ENCODE results near the gene MLLT3.

Gene MLLT3

DNA sequence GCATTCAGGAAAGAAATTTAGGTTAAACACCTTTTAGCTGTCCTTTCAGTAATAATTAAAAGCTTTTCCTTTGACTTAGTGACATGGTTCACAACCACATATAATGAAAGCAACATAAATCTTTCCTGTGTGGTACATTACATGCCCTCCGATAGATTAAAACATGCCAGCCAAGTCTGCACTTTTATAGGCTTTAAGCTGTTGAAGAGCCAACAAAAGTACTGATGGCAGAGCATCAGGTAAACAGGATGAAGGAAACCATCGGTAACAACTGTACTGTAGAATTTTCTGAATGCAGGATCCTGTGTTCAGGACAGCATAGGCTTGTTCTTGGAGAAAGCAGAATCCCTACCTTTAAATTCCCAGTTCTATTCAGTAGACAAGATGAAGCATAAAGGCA, 226.6 kb downstream of the MLLT3 start:
- FAIRE-seq (no peak), DNase-seq (ENCODE audit: insufficient read length, low spot score) (no peak)

DNA sequence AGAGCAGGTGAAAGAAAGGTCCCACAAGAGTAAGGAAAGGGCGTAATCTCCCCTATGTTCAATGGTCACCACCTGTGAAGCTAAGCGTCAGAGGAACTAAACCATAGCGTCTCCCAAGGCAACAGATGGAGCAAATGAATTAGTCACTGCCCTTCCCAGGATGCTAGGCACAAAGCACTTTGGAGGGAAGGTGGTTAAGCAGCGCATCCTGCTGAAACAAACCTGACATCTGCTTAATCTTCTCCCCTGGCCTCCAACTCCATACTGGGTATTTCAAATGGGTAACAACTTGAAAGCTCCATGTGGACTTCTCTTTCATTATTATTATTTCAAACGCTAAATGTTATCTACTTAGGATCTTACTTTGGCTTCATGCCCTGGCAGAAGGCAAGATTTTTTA, 227.3 kb downstream of the MLLT3 start:
- DNase-seq (ENCODE audit: insufficient read length, low spot score): no peak
- no peak for FAIRE-seq

DNA sequence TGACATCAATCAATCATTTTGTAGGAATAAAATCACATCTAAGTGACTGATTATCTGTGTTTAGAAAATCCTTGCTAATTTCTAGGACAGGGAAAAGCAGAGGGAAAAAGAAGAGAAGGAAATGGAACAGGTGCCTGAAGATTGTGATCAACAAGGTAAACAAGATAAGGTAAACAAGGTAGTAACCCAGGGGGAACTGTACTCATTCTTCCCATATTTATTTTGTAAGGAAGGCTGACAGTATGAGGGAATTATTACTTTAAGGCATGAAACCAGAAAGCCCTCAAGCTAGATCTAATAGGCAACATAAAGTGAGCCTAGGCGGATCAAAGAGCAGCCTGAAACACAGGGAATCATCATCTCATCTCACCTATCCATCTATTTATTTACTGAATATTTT, 231.1 kb downstream of the MLLT3 start:
- FAIRE-seq (no peak), DNase-seq (ENCODE audit: insufficient read length, low spot score) (no peak)

DNA sequence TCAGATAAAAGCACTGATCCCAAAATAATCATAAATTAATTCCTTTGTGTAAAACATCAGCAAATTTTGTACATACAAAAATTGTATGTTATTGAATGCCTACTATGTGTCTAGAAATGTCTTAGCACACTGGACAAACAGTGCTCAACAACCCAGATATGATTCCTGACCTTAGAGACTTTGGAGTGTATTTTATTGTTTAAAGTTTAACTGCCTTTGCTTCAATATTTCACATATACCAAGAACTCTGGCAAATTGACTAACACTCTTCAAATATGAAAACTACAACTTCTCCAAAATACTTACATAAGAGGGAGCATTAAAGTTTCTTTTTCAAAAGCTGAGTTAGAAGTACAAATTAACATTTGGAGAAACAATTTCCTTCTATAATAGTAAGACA, 231.9 kb downstream of the MLLT3 start:
- DNase-seq (ENCODE audit: insufficient read length, low spot score) (no peak), FAIRE-seq (no peak)

DNA sequence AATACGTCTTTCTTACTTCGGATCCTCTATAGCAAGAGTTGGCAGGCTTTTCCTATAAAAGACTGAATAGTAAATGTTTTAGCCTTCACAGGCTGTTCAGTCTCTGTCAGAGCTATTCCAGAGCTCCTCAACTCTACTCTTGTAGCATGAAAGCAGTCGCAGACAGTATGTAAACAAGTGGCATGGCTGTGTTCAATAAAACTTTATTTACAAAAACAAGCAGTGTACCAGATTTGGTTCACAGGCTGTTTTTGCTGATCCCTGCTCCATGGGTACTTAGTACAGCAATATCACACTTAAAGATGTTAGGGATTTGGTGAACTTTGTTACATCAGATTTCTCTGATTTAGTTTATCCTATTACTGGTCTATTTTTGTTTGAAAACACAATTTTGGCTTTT, 235.2 kb downstream of the MLLT3 start:
- FAIRE-seq (no peak), DNase-seq (ENCODE audit: insufficient read length, low spot score) (no peak)

DNA sequence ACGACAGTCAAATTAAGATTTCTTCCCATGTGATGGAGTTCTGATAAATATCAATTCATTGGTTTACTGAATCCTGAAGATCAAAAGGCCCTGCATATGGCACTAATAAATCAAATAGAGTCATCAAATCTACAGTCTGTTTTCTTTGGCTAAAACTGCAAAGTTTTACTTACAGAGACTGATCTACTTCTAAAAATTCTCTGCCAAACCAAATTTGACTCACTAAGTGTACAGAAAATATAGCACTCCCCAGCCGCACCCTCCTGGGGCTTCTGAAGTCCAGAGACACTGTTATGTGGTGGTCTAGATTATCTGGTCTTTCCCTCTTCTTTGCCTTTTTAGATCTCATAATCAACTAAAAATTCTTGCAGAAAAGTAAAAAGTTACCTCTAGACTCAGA, 237.7 kb downstream of the MLLT3 start:
- FAIRE-seq (no peak), DNase-seq (ENCODE audit: insufficient read length, low spot score) (no peak)

DNA sequence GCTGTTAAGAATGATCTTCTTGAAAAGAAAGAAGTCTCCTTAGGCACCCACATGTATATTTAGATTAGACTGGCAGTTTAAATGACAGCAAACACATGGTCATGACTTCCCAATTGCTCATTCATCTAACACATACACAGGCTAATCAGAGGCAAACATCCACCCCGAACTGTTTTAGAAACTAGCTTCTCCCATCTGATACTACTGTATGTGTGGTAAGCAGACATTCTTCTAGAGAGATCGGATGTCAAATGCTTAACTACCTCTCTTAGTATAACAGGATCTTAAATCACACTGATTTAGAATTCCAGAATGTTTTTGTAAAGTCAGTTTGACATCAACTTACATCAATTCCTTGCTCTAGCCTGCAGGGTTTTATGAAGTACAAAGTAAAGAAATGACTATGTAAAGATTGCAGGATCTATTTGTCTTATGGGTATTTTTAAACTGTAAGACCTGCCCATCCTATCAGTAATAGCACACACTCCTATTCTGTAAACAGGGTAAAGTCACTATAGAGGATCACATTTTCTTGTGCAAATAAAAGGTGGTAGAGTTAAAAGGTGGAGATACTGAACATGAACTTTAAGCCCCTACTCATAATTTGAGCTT, 239.7 kb downstream of the MLLT3 start:
- FAIRE-seq (no peak), DNase-seq (ENCODE audit: insufficient read length, low spot score) (no peak)

DNA sequence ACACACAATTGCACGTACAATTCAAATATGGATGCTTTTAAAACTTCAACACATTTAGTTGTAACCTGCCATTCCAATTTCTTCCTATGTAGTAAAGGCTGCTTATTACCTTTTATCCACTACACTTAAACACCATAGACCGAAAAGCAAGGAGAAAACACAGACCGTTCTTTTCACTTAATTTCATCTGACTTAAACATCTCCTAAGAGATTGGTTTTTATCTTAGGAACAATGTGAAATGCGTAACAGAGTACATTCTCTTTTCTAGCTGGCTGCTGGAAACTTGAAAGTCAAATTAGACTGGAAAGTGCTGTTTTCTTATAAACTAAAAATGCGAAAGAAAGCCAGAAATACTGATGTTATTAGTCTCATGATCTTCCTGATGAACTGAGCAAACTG, 241.8 kb downstream of the MLLT3 start:
- DNase-seq (ENCODE audit: insufficient read length, low spot score): no peak
- FAIRE-seq: no peak

DNA sequence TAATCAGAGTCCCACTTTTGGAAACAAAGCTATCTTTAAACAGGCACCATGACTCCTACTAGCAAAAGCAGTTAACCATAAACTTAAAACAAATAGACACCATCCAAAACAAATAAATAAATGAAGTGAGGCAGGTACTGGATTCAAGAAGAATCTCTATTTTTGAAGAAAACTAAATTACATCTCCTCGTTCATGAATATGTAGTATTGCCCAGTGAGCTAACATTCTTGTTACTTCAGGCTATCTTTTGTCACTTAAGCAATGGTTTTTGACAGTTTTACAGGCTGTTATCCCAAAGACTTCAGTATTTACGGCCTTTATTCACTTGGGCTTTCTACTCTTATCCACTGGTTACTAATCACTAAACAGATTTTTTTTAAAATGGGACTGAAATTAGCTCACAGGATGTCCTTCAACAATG, 242.5 kb downstream of the MLLT3 start:
- FAIRE-seq (no peak), DNase-seq (ENCODE audit: insufficient read length, low spot score) (no peak)

DNA sequence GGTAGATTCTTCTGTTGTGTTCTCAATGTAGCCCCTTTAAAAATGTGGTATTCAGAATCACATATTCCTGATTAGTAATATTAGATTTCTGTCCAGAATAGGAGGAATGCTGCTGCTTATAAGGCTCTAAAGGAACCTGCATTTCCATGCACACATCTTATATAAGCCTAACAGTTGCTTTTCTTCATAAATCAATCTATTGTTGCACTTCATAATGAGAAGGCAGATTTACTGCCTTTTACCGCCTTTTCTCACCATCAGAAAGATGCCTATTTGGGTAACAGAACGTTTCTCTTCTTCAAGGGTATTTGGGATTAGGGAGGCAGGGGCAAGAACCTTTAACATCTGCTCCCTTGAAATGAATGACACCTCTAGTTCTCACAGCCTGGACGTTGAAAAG, 243.4 kb downstream of the MLLT3 start:
- FAIRE-seq: no peak
- DNase-seq (ENCODE audit: insufficient read length, low spot score): no peak

DNA sequence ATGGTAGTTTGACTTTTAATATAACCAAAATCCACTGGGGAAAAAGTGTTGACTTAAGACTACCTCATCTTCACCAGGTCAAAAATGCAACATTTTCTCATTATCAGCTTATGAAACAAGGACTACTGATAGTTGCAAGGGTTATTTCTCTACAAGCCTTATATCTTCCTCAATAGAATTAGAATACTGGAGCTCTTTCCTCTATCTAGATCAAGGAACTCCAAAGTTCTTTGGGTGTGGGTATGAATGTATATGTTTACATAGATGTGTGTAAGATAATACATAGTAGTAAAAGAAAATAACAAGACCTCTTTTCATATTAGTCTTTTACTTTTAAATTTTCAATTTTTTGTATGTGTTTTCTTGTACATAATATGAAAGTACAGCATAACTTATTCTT, 244.5 kb downstream of the MLLT3 start:
- no peak for DNase-seq (ENCODE audit: insufficient read length, low spot score)

DNA sequence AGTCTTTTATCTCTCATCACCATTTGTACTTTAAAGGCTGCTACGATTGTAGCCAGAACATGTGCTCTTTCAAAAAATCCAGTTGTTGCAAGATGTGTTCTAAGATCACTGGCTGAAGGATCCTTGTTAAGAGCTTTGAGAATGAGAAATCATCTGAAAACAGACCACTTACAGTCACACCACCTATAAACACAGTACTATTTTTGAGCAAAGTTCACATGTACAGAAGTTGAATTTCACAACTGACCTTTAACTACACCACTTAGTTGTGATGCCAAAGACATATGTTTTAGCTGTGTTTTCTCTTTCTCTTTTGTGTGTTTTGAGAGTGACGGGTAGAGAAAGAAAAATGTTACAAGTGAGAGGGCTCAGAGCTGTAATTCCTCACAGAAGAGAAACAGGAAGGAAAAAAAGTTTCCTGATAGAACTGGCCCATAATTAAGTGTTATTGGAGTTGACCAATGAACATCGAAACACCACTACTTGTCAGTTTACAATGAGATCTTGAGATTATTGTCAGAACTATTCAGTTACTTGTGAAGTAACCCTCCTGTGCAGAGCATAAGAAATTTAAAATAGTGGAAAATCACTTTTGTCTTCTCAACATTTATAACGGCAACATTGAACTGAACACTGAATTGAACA, 245.4 kb downstream of the MLLT3 start:
- FAIRE-seq: no peak

More for the DNA sequence above, 244.5 kb downstream of the MLLT3 start:
- FAIRE-seq: no peak

DNA sequence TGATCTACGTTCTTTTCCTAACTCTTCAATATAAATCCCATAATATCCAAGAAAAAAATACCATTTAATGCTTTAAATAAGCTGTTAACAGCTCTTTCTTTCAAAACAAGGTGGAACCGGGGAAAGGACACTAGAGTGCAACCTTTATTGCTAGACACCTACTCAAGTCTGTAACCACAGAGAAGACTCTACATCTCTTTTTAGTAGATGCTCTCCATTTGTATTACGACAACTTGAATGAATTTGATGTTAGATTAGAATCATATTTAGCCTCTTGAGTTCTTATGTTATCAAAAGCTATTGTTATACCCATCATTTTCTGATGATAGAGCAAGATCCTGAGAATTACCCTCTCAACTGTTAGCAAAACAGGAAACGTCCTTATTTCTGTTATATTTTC, 246.3 kb downstream of the MLLT3 start:
- FAIRE-seq: no peak
- DNase-seq (ENCODE audit: insufficient read length, low spot score): no peak

More for the DNA sequence above, 245.4 kb downstream of the MLLT3 start:
- no peak for DNase-seq (ENCODE audit: insufficient read length, low spot score)

DNA sequence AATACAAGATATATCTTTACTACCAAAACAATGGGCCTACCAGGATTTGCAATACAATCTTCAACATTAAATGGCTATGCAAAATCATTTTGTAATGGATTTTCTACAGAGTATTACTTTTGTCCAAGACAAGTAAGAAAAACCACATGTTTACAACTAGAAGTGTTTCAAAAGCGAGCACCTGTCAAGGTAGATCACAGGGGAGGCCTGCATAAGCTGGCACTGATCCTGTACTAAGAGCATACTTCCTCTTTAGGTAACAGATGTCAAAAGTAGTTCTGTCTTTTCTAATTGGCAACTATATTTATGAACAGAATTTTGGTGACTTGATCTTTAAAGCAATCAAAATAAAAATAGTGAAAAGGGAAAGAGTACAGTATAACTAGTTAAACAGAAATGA, 249.0 kb downstream of the MLLT3 start:
- DNase-seq (ENCODE audit: insufficient read length, low spot score) (no peak), FAIRE-seq (no peak)

DNA sequence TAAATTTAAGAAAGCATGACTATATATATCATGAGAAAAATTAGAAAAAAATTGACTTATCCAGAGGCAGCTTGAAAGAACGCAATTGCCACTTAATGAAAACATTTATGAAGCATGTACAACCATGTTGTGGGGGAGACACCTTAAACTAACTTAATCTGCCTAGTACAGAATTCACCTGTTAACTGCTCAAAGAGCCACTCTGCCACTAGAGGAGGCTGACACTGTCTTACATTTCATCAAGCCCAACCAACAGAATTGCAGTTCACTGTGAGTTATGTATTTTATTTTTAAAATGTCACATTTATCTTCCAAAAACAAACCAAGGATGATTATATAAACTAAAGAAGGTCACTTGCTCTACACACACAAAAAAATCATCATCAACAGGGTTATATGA, 252.9 kb downstream of the MLLT3 start:
- DNase-seq (ENCODE audit: insufficient read length, low spot score) (no peak), FAIRE-seq (no peak)

DNA sequence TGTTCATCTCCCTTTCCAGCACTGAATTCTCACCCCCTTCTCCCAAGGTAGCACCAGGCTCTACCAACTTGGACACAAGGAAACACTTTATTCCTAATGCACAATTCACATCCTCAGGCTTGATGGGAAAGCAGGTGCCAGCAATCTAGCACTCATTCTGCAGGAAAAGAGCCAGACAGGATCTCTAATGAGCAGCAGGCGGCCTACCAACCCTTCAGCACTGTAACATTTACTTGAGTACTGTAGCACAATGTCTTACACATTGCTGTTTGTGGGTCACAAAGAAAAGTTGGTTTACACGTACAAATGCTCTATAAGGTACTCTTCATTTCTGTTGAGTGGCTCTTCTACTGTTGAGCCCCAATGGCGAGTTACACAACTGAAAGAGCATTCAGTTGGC, 254.4 kb downstream of the MLLT3 start:
- FAIRE-seq: no peak
- no peak for DNase-seq (ENCODE audit: insufficient read length, low spot score)

DNA sequence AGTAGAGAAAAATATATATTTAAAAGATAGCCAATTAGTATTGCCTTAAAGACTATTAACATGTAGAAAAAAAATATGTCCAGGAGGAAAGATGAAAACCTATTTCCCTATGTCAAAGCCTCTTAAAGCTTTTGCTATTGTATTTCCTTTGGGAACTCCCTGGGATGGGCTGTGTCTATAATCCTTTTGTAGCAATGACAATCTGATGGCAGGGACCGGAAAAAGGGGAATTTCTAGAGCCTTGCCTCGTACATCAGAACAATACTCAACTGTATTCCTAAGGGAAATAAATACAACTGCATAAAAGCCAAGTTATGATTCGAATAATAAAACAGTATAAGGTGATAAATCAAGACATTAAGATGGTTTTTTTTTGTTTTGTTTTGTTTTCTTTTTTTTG, 257.3 kb downstream of the MLLT3 start:
- FAIRE-seq (no peak), DNase-seq (ENCODE audit: insufficient read length, low spot score) (no peak)

DNA sequence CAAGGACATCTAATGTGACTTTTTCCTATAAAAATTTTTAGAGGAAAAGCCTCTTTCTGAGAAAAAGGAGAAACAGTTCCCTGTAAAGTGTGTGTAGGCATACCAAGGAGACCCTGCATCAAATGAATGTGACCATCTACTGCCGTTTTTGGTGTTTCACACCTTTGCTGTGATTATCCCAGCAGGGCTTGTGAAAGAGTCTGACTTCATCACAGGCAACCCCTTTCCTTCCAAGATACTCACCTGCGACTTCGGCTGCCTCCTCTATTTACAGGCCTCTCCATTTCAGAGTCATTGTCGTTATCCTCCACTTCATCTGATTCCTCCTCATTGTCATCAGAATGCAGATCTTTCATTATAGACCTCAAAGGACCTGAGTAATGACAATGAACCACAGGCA, 259.1 kb downstream of the MLLT3 start:
- DNase-seq (ENCODE audit: insufficient read length, low spot score) (no peak), FAIRE-seq (no peak)

DNA sequence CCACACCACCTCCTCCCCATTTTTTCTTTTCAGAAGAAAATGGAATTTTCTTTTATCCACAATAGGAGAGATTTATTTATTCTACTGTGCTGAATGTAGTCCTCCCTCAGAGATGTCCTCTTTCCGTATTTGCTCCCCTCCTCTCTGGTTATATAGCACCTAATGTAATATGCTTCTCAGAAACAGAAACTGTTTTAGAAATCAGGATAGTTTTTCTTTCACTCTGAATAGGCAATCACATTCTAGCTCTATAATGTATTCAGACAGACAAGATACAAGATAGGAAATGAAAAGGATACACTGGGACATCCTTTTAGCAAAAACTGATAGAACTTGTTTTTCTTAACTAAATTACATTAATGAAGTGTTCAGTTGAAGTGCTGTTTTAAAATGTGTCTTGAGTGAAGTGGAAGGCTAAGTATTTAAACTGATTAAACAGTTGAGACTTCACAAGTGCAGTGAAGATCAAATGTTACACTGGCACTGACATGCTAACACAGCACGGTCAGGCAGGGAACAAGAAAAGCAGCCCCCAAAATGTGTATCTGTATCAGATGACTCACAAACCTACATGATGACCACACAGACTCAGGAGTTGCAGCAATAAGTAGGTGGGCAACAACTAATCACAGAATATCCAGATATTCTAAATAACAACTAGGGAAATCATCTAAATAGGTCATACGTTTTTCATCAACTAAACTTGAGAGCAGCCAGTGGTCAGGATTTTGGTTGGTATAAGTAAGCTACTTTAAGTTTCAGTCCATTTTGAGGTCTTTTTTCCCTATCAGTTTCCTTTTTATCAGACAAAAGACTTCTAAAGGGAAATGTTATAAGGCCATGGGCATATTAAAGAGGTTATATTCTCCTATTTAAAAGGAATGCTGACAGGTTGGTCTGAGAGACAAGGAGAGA, 260.4 kb downstream of the MLLT3 start:
- DNase-seq (ENCODE audit: insufficient read length, low spot score) (no peak), FAIRE-seq (no peak)

DNA sequence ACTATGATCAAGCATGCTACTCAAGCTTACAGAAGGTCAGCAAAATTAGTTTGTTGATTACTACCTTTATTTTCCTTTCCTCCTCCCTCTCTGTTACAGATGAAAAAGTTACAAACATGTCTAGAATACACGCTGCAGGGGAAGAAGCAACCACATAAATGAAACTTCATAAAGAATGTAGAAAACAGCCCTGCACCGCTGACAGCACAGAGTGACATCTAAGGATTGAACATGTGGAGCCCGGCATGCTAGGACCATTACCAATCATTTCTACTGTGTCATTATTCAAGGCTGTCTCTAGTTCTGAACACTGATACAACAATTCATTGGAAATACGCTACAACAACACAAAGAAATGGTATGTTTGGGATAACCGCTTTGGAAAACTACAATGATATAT, 261.1 kb downstream of the MLLT3 start:
- FAIRE-seq (no peak), DNase-seq (ENCODE audit: insufficient read length, low spot score) (no peak)

DNA sequence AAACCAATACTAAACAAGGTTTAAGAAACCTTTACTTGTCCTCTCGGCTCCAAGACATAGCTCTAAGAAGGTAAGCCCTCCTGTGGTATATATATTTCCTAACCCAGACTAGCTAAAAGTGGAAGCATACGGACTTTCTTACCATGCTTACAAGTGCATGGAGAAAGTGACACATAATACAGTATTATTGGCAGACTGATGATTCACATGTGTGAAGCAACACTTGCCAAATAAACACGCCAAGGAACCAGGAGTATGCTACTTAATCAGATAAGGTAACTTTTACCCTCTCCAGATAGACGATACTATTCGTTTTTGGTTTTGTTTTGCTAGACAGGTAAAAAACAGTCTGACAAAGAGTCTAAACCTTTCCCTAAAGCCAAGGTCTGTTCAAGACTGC, 264.1 kb downstream of the MLLT3 start:
- no peak for FAIRE-seq
- DNase-seq (ENCODE audit: insufficient read length, low spot score): no peak

DNA sequence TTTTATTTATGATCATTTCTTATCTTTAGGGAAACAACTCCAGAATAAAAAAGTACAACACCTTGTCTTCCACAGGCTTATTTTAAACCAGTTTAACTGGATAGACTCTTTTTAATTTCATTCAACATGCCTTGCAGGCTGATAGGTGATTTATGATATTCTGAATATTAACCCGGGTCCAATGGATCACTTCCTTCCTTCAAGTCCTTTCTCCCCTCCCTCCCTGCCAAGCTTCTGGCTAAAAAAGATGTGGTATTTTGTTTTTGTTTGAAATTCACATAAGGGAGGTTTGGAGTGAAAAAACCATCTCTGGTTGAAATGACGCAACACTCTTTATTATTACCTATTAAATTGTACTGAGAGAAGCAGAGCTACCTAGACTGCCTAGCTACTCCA, 265.3 kb downstream of the MLLT3 start:
- no peak for DNase-seq (ENCODE audit: insufficient read length, low spot score)
- FAIRE-seq: no peak

All from HTR-8/SVneo (cell line).